Measurements from ENCODE around the gene NINJ2. TPM values are rescaled to one million over a fixed set of nuclear protein-coding genes. Genes with fewer than 3 reads are reported as not detected.
A peak's percentile ranks its signal among the peaks of the same experiment; 100 is the strongest.

Gene NINJ2
- total RNA-seq, 2 experiments from 2014 or later: 1.1 to 3.4 TPM

GRCh38 chr12:684416-684815 is 21.2 kb upstream of the NINJ2 start:
- peaks cover 27% of the 10 kb centered on the region for H3K4me1 ChIP-seq (ENCODE audit: insufficient read depth, low read length)

GRCh38 chr12:681568-682256 is 18.5 kb upstream of the NINJ2 start:
- Mint-ChIP-seq H3K27me3 (no peaks in the 10 kb centered on the region), H3K27ac (peak overlapping the region; percentile 54), H3K4me3 (no peak overlapping the region), H3K9me3 (no peaks in the 10 kb centered on the region), H3K36me3 (ENCODE audit: low read depth) (no peaks in the 10 kb centered on the region), H3K4me1 (ENCODE audit: low read depth) (peaks cover 54% of the 10 kb centered on the region)
- intact Hi-C loops (cut with DNase I, micrococcal nuclease): loop anchor here in 1 of 2 experiments (5.0 kb wide), 1 partner anchor 39 kb away; no protein-coding TSS in a partner anchor
- no peak overlapping the region for H3K27ac ChIP-seq (ENCODE audit: low read depth in 1 of 2, low read length in 2 of 2)
- no peak for TF ChIP-seq CTCF (IDR thresholded peaks at IDR 0.05)
- ATAC-seq (ENCODE audit: poor library complexity) (no peak), DNase-seq (no peak)
- no peaks in the 10 kb centered on the region for H3K36me3 ChIP-seq (ENCODE audit: insufficient read depth, low read length)
- ChIA-PET CTCF (interaction anchor here (0.6 to 0.7 kb wide), 2 partner anchors 69 to 138 kb away, joined by 3 read pairs; no protein-coding TSS in a partner anchor), POLR2A (no interaction called here)
- no peaks in the 10 kb centered on the region for H3K27me3 ChIP-seq (ENCODE audit: control insufficient read depth in 1 of 2, insufficient read depth in 2 of 2, low read length in 2 of 2)
- peaks cover 35% of the 10 kb centered on the region for H3K4me1 ChIP-seq (ENCODE audit: insufficient read depth, low read length)
- no peak overlapping the region for H3K4me3 ChIP-seq (ENCODE audit: low read length)
- no peaks in the 10 kb centered on the region for H3K9me3 ChIP-seq (ENCODE audit: control insufficient read depth in 1 of 2, insufficient read depth in 1 of 2, low read length in 2 of 2)

More at GRCh38 chr12:684416-684815, 21.2 kb upstream of the NINJ2 start:
- DNase-seq: peak in 1 of 14 experiments; percentile 40
- Histone ChIP-seq H3K27ac (ENCODE audit: low read depth in 1 of 2, low read length in 2 of 2) (peak overlapping the region; percentile 75 to 93), H3K4me3 (ENCODE audit: low read length) (no peak overlapping the region), H3K27me3 (ENCODE audit: control insufficient read depth in 1 of 2, insufficient read depth in 2 of 2, low read length in 2 of 2) (no peaks in the 10 kb centered on the region), H3K9me3 (ENCODE audit: control insufficient read depth in 1 of 2, insufficient read depth in 1 of 2, low read length in 2 of 2) (no peaks in the 10 kb centered on the region), H3K36me3 (ENCODE audit: insufficient read depth, low read length) (no peaks in the 10 kb centered on the region)
- Mint-ChIP-seq H3K36me3 (ENCODE audit: low read depth) (no peaks in the 10 kb centered on the region), H3K27me3 (no peaks in the 10 kb centered on the region), H3K27ac (peak overlapping the region; percentile 91), H3K4me3 (no peak overlapping the region), H3K9me3 (no peaks in the 10 kb centered on the region), H3K4me1 (ENCODE audit: low read depth) (peaks cover 56% of the 10 kb centered on the region)
- ChIA-PET POLR2A (interaction anchor here (1.3 to 2.5 kb wide), 4 partner anchors 13 to 68 kb away, joined by 6 to 67 read pairs (median 11); partner anchors contain the start of gene WNK1), CTCF (interaction anchor here (2.2 to 2.3 kb wide), 3 partner anchors 67 to 108 kb away, joined by 10 to 31 read pairs (median 11); partner anchors contain the start of gene WNK1)
- no peak for ATAC-seq (ENCODE audit: poor library complexity)
- intact Hi-C loops (cut with DNase I, micrococcal nuclease): loop anchor here in 1 of 2 experiments (5.0 kb wide), 1 partner anchor 42 kb away; no protein-coding TSS in a partner anchor
- TF ChIP-seq CTCF (IDR thresholded peaks at IDR 0.05): no peak

GRCh38 chr12:678747-679712 is 15.8 kb upstream of the NINJ2 start:
- ChIA-PET CTCF (interaction anchor here (0.7 to 1.3 kb wide), 2 partner anchors 36 to 76 kb away, joined by 3 read pairs; no protein-coding TSS in a partner anchor), POLR2A (interaction anchor here (0.6 kb wide), 1 partner anchor 50 kb away, joined by 3 read pairs; no protein-coding TSS in a partner anchor)
- H3K9me3 Mint-ChIP-seq: no peaks in the 10 kb centered on the region
- Histone ChIP-seq H3K27ac (ENCODE audit: low read depth in 1 of 2, low read length in 2 of 2) (no peak overlapping the region), H3K4me3 (ENCODE audit: low read length) (no peak overlapping the region), H3K9me3 (ENCODE audit: control insufficient read depth in 1 of 2, insufficient read depth in 1 of 2, low read length in 2 of 2) (no peaks in the 10 kb centered on the region), H3K27me3 (ENCODE audit: control insufficient read depth in 1 of 2, insufficient read depth in 2 of 2, low read length in 2 of 2) (no peaks in the 10 kb centered on the region), H3K4me1 (ENCODE audit: insufficient read depth, low read length) (peaks cover 29% of the 10 kb centered on the region), H3K36me3 (ENCODE audit: insufficient read depth, low read length) (no peaks in the 10 kb centered on the region)
- no peaks in the 10 kb centered on the region for H3K36me3 Mint-ChIP-seq (ENCODE audit: low read depth)
- H3K27me3 Mint-ChIP-seq: no peaks in the 10 kb centered on the region
- DNase-seq (no peak), ATAC-seq (ENCODE audit: poor library complexity) (no peak)
- TF ChIP-seq CTCF (IDR thresholded peaks at IDR 0.05): no peak
- peak overlapping the region; percentile 37 for H3K27ac Mint-ChIP-seq
- peaks cover 44% of the 10 kb centered on the region for H3K4me1 Mint-ChIP-seq (ENCODE audit: low read depth)
- no peak overlapping the region for H3K4me3 Mint-ChIP-seq
- intact Hi-C loops (cut with DNase I, micrococcal nuclease): no loop called here

Measured in CD4-positive, alpha-beta T cell (primary cell).